ENCODE data around the gene GTPBP4. TPM values are rescaled to one million over a fixed set of nuclear protein-coding genes. Genes with fewer than 3 reads are reported as not detected.

GTPBP4 gene
- total RNA-seq, 1 experiment from 2014 or later = 97.4 TPM

- peak; percentile 86; the same call in 1 of the 2 replicates for TF ChIP-seq ZBTB43 (CRISPR knock-in tag; IDR thresholded peaks at IDR 0.05)
- no peak for TF ChIP-seq GTF2I (CRISPR knock-in tag; conservative IDR thresholded peaks at IDR 0.05)
- no peak for TF ChIP-seq E2F4 (CRISPR knock-in tag; IDR thresholded peaks at IDR 0.05; ENCODE audit: borderline replicate concordance, low read depth)
- TF ChIP-seq ARID4B (CRISPR knock-in tag; IDR thresholded peaks at IDR 0.05; ENCODE audit: borderline replicate concordance) = peak; percentile 89
- TF ChIP-seq SMAD4 (CRISPR knock-in tag; IDR thresholded peaks at IDR 0.05) = no peak
- no peak for TF ChIP-seq ATF2 (CRISPR knock-in tag; IDR thresholded peaks at IDR 0.05; ENCODE audit: borderline replicate concordance, low read depth)
- TF ChIP-seq SP1 (CRISPR knock-in tag; conservative IDR thresholded peaks at IDR 0.05) = peak; percentile 69
- TF ChIP-seq E2F5 (CRISPR knock-in tag; IDR thresholded peaks at IDR 0.05) = no peak
- TF ChIP-seq USF1 (CRISPR knock-in tag; IDR thresholded peaks at IDR 0.05) = peak; percentile 56; the same call in 1 of the 2 replicates
- TF ChIP-seq ZNF416 (CRISPR knock-in tag; IDR thresholded peaks at IDR 0.05) = no peak
- no peak for TF ChIP-seq STAT6 (CRISPR knock-in tag; conservative IDR thresholded peaks at IDR 0.05; ENCODE audit: low read depth)
- TF ChIP-seq NR3C1 (CRISPR knock-in tag; conservative IDR thresholded peaks at IDR 0.05; ENCODE audit: low read depth) = 0 out of 2 replicates have a peak, but pooled peaks have one; percentile 26
- TF ChIP-seq FOXJ3 (CRISPR knock-in tag; IDR thresholded peaks at IDR 0.05; ENCODE audit: borderline replicate concordance) = no peak
- 0 out of 2 replicates have a peak, but pooled peaks have one; percentile 45 for TF ChIP-seq TP53 (CRISPR knock-in tag; IDR thresholded peaks at IDR 0.05)
- peak; percentile 86; the same call in 1 of the 2 replicates for TF ChIP-seq HMGXB4 (CRISPR knock-in tag; IDR thresholded peaks at IDR 0.05)
- no peak for TF ChIP-seq CTCF (IDR thresholded peaks at IDR 0.05)
- TF ChIP-seq MAX (CRISPR knock-in tag; IDR thresholded peaks at IDR 0.05) = peak; percentile 95
- no peak for TF ChIP-seq E2F1 (CRISPR knock-in tag; IDR thresholded peaks at IDR 0.05)
These were observed at the start of gene GTPBP4 (continued) for GRCh38 chr10:987870-988666.

Measured in WTC11 (cell line).